ENCODE data around the gene SETMAR. TPM values are rescaled to one million over a fixed set of nuclear protein-coding genes. Genes with fewer than 3 reads are reported as not detected.

Gene SETMAR
- total RNA-seq, 2 donors from 2014 or later: 14.1 to 20.0 TPM

DNA sequence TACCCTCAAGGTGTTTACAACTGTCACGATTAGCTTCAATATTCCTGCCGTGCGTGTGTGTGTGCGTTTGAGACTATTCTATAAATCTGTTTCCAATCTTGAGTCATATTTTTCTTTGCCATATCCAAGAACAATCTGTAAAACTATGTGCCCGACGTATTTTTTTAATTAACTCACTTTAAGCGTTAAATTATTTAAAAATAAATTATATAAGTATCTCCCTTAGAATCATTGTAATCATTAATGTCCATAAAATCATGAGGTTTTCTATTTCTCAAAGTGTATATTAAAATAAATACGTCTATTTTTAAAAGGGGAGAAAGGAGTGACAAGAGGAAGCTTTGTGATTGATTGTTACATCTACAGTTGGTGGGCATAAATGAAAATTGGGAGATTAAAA lies 2.9 kb downstream of the SETMAR start:
- Histone ChIP-seq H3K36me3 (no peaks in the 10 kb centered on the region), H3K4me3 (peak overlapping the region; percentile 74), H3K27ac (peak overlapping the region; percentile 80 to 90), H3K27me3 (replicated peaks; ENCODE audit: insufficient read depth) (no peaks in the 10 kb centered on the region), H3K9me3 (no peaks in the 10 kb centered on the region), H3K4me1 (ENCODE audit: control insufficient read depth in 1 of 2, low read depth in 2 of 2) (peaks cover 28 to 52% of the 10 kb centered on the region in 2 donors)
- TF ChIP-seq, protein P1, sequence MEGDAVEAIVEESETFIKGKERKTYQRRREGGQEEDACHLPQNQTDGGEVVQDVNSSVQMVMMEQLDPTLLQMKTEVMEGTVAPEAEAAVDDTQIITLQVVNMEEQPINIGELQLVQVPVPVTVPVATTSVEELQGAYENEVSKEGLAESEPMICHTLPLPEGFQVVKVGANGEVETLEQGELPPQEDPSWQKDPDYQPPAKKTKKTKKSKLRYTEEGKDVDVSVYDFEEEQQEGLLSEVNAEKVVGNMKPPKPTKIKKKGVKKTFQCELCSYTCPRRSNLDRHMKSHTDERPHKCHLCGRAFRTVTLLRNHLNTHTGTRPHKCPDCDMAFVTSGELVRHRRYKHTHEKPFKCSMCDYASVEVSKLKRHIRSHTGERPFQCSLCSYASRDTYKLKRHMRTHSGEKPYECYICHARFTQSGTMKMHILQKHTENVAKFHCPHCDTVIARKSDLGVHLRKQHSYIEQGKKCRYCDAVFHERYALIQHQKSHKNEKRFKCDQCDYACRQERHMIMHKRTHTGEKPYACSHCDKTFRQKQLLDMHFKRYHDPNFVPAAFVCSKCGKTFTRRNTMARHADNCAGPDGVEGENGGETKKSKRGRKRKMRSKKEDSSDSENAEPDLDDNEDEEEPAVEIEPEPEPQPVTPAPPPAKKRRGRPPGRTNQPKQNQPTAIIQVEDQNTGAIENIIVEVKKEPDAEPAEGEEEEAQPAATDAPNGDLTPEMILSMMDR (IDR thresholded peaks at IDR 0.05): no peak
- no peak for ATAC-seq (ENCODE audit: insufficient number of reproducible peaks, low FRiP score, low read depth)
- no peak for DNase-seq (ENCODE audit: low spot score)

- DNase-seq (ENCODE audit: low spot score): no peak
- TF ChIP-seq, protein P1 (IDR thresholded peaks at IDR 0.05): no peak
- Histone ChIP-seq H3K27ac (peak overlapping the region; percentile 80 to 90), H3K27me3 (replicated peaks; ENCODE audit: insufficient read depth) (no peaks in the 10 kb centered on the region), H3K4me1 (ENCODE audit: control insufficient read depth in 1 of 2, low read depth in 2 of 2) (peaks cover 28 to 52% of the 10 kb centered on the region in 2 donors), H3K36me3 (no peaks in the 10 kb centered on the region), H3K4me3 (peak overlapping the region; percentile 21), H3K9me3 (no peaks in the 10 kb centered on the region)
- peak; percentile 11 for ATAC-seq (ENCODE audit: insufficient number of reproducible peaks, low FRiP score, low read depth)
These were observed 3.7 kb downstream of the SETMAR start for GRCh38 chr3:4306860-4307259.

GRCh38 chr3:4309491-4310128 lies 6.4 kb downstream of the SETMAR start:
- Histone ChIP-seq H3K27ac (peak overlapping the region in 1 of 2 donors; percentile 3), H3K27me3 (replicated peaks; ENCODE audit: insufficient read depth) (no peaks in the 10 kb centered on the region), H3K4me3 (no peak overlapping the region), H3K4me1 (ENCODE audit: control insufficient read depth in 1 of 2, low read depth in 2 of 2) (peaks cover 22 to 47% of the 10 kb centered on the region in 2 donors), H3K36me3 (peaks cover 12% of the 10 kb centered on the region), H3K9me3 (no peaks in the 10 kb centered on the region)
- ATAC-seq (ENCODE audit: insufficient number of reproducible peaks, low FRiP score, low read depth) (no peak), DNase-seq (ENCODE audit: low spot score) (no peak)
- TF ChIP-seq, protein P1 (IDR thresholded peaks at IDR 0.05): no peak

GRCh38 chr3:4310971-4311370 lies 7.8 kb downstream of the SETMAR start:
- Histone ChIP-seq H3K4me3 (no peak overlapping the region), H3K36me3 (peaks cover 21% of the 10 kb centered on the region), H3K27me3 (replicated peaks; ENCODE audit: insufficient read depth) (no peaks in the 10 kb centered on the region), H3K4me1 (ENCODE audit: control insufficient read depth in 1 of 2, low read depth in 2 of 2) (peaks cover 9 to 33% of the 10 kb centered on the region in 2 donors), H3K27ac (no peak overlapping the region), H3K9me3 (no peaks in the 10 kb centered on the region)
- ATAC-seq (ENCODE audit: insufficient number of reproducible peaks, low FRiP score, low read depth) (no peak), DNase-seq (ENCODE audit: low spot score) (no peak)
- TF ChIP-seq, protein P1 (IDR thresholded peaks at IDR 0.05): no peak

DNA sequence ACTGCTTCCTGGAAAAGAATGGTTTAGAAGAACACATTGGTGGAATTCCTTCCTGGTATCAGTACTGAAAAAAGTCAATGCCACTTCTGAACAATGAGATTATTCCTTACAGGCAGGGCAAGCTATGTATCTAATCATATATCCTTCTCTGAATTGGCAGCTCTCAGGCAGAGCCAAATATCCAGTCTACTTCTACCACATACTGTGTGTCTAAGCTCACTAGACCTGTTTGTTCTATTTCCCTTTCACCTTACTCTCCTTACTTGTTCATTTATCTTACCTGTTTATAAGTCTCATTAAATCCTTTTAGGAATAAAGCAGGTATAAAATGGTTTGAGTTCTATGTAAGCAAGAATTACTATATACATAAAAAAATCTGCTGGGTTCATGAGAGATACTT lies 8.3 kb downstream of the SETMAR start:
- TF ChIP-seq, protein P1 (IDR thresholded peaks at IDR 0.05): no peak
- peaks cover 4 to 28% of the 10 kb centered on the region in 2 donors for H3K4me1 ChIP-seq (ENCODE audit: control insufficient read depth in 1 of 2, low read depth in 2 of 2)
- no peaks in the 10 kb centered on the region for H3K27me3 ChIP-seq (replicated peaks; ENCODE audit: insufficient read depth)
- no peak overlapping the region for H3K27ac ChIP-seq
- peaks cover 26% of the 10 kb centered on the region for H3K36me3 ChIP-seq
- ATAC-seq (ENCODE audit: insufficient number of reproducible peaks, low FRiP score, low read depth): no peak
- H3K9me3 ChIP-seq: no peaks in the 10 kb centered on the region
- DNase-seq (ENCODE audit: low spot score): no peak
- H3K4me3 ChIP-seq: no peak overlapping the region

Measured in thoracic aorta (tissue), 2 donors.